Osteocyte (in vitro differentiated cells): ENCODE results near the gene CCDC192. TPM values are rescaled to one million over a fixed set of nuclear protein-coding genes. Genes with fewer than 3 reads are reported as not detected.

Experiments
- DNase-seq: peaks from one replicate; pipeline ENCODE4 v3.0.0; 2021; ENCODE audit warnings: mixed read lengths; ENCODE audit not compliant: unreplicated experiment; ENCODE audit errors: extremely low spot score
- H3K27ac Mint-ChIP-seq: one replicate; pipeline ENCODE4 v1.8.0; 2021; ENCODE audit warnings: mild to moderate bottlenecking, mixed read lengths; ENCODE audit not compliant: unreplicated experiment
- H3K27me3 Mint-ChIP-seq: one replicate; pipeline ENCODE4 v1.8.0; 2021; ENCODE audit warnings: mixed read lengths; ENCODE audit not compliant: unreplicated experiment
- H3K36me3 Mint-ChIP-seq: one replicate; pipeline ENCODE4 v1.8.0; 2021; ENCODE audit warnings: mixed read lengths; ENCODE audit not compliant: unreplicated experiment
- H3K4me1 Mint-ChIP-seq: one replicate; pipeline ENCODE4 v1.8.0; 2021; ENCODE audit warnings: mixed read lengths; ENCODE audit not compliant: unreplicated experiment
- H3K4me3 Mint-ChIP-seq: one replicate; pipeline ENCODE4 v1.8.0; 2021; ENCODE audit warnings: mild to moderate bottlenecking, moderate library complexity, mixed read lengths; ENCODE audit not compliant: unreplicated experiment
- H3K9me3 Mint-ChIP-seq: one replicate; pipeline ENCODE4 v1.8.0; 2021; ENCODE audit warnings: mixed read lengths; ENCODE audit not compliant: unreplicated experiment
- total RNA-seq: library from RNA; stranded (reverse); gene quantifications from 2 replicates; pipeline ENCODE4 v1.2.1, GENCODE V29; 2021
- TF ChIP-seq, protein P1 (sequence below): fragments of 200-600 bp; sonication (generic); IDR thresholded peaks from 2 replicates; pipeline ENCODE4 v1.5.0; 2021; ENCODE audit warnings: antibody characterized with exemption, mild to moderate bottlenecking, moderate library complexity

The CCDC192 gene
- total RNA-seq, 1 donor from 2014 or later, result not detected

DNA sequence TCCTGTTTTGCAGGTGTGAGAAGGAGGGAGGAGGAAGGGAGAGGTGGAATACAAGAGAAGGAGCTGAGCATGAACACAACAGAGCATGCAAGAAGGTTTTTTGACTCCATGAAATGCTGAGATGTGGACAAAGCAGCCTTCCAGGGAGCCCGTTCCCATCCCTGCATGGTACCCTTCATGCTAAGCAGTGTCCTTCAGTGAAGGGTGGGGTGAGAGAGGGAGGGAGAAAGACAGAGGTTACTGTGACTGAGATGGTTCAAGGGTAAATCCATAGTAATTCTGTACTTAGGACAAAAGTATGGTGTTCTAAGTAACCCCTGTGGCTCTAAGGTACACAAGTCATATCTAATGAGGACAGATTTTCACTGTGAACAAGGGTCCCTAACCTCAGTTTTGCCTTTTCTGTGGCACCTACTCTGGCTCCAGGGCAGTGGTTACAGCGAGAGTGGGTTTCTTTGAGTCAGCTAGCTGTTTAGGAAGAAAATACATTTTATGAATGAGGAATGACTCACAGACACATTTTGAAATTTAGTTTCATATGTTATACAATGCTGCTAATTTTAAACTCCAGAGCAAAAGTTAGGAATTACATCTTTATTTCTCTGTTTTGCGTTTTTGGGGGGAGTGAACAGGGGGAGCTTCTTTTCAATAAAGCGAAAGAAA lies 195.5 kb downstream of the CCDC192 start:
- Mint-ChIP-seq H3K4me1 (peaks cover 8% of the 10 kb centered on the region), H3K4me3 (no peak overlapping the region)
- DNase-seq, result no peak

DNA sequence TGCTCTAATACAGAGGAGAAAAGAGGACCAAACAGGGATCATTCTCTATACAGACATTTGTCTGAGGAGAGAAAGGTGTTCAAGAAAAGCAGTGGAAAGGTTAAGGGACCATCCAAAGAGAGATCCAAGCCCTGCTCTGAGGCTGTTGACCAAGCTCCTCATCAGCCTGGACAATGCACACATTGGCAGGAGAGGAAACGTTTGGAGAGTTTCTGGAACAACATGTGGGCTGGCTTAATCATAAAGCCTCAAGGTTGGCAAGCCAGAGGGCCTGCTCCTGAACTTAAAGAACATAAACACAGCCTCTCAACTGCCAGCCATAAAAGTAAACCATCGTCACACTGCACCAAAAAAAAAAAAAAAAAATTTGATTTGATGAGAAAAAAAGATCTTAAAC lies 196.0 kb downstream of the CCDC192 start:
- Mint-ChIP-seq H3K9me3 (no peaks in the 10 kb centered on the region), H3K4me1 (peaks cover 8% of the 10 kb centered on the region), H3K36me3 (no peaks in the 10 kb centered on the region), H3K27me3 (no peaks in the 10 kb centered on the region), H3K4me3 (no peak overlapping the region), H3K27ac (no peak overlapping the region)
- DNase-seq, result no peak
- TF ChIP-seq, protein P1, sequence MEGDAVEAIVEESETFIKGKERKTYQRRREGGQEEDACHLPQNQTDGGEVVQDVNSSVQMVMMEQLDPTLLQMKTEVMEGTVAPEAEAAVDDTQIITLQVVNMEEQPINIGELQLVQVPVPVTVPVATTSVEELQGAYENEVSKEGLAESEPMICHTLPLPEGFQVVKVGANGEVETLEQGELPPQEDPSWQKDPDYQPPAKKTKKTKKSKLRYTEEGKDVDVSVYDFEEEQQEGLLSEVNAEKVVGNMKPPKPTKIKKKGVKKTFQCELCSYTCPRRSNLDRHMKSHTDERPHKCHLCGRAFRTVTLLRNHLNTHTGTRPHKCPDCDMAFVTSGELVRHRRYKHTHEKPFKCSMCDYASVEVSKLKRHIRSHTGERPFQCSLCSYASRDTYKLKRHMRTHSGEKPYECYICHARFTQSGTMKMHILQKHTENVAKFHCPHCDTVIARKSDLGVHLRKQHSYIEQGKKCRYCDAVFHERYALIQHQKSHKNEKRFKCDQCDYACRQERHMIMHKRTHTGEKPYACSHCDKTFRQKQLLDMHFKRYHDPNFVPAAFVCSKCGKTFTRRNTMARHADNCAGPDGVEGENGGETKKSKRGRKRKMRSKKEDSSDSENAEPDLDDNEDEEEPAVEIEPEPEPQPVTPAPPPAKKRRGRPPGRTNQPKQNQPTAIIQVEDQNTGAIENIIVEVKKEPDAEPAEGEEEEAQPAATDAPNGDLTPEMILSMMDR, result no peak

More for the DNA sequence above, 195.5 kb downstream of the CCDC192 start:
- no peak overlapping the region for H3K27ac Mint-ChIP-seq
- no peaks in the 10 kb centered on the region for H3K9me3 Mint-ChIP-seq
- TF ChIP-seq, protein P1, result no peak
- H3K27me3 Mint-ChIP-seq, result no peaks in the 10 kb centered on the region
- no peaks in the 10 kb centered on the region for H3K36me3 Mint-ChIP-seq

DNA sequence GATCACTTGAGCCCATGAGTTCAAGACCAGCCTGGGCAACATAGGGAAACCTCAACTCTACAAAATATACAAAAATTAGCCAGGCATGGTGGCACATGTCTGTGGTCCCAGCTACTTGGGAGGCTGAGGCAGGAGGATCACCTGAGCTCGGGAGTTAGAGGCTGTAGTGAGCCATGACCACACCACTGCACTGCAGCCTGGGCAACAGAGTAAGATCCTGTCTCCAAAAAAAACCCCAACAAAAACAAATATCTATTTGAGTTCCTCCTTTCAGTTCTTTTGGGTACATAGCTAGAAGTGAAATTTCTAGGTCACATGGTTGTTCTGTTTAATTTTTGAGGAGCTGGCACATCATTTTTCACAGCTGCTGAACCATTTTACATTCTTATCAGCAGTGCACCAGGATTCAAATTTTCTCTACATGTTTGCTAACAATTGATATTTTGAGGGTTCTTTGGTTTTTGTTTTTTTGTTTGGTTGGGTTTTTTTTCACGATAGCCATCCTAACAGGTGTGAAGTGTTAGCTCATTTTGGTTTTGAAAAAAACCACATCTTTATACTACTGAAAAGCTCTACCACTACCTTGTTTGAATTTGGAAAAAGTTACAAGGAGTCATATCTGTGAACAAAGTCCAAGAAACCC lies 203.5 kb downstream of the CCDC192 start:
- DNase-seq, result no peak
- TF ChIP-seq, protein P1, result no peak
- H3K4me1 Mint-ChIP-seq, result peaks cover 7% of the 10 kb centered on the region
- no peaks in the 10 kb centered on the region for H3K36me3 Mint-ChIP-seq
- H3K4me3 Mint-ChIP-seq, result no peak overlapping the region
- peaks cover 6% of the 10 kb centered on the region for H3K27me3 Mint-ChIP-seq
- no peak overlapping the region for H3K27ac Mint-ChIP-seq
- no peaks in the 10 kb centered on the region for H3K9me3 Mint-ChIP-seq

DNA sequence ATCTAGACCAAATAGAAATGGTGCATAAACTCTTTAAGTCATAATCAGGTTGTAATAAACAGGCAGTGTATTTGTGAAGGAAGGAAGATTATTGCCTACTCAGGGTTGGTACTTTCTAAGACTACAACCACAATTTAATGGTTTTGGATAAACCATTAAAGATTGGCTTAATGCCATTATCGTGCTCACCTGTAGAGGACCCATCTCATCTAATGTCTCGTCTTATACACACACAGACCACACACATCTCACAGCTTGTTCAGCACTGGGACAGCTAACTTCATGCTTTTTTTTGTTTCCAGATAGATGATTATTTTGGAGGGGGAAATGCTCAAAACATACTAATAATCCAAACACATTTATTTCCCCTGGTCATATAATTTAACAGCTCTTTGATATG lies 204.7 kb downstream of the CCDC192 start:
- peaks cover 6% of the 10 kb centered on the region for H3K27me3 Mint-ChIP-seq
- no peaks in the 10 kb centered on the region for H3K36me3 Mint-ChIP-seq
- DNase-seq, result no peak
- no peaks in the 10 kb centered on the region for H3K9me3 Mint-ChIP-seq
- TF ChIP-seq, protein P1, result no peak
- peaks cover 7% of the 10 kb centered on the region for H3K4me1 Mint-ChIP-seq
- no peak overlapping the region for H3K27ac Mint-ChIP-seq
- H3K4me3 Mint-ChIP-seq, result no peak overlapping the region

DNA sequence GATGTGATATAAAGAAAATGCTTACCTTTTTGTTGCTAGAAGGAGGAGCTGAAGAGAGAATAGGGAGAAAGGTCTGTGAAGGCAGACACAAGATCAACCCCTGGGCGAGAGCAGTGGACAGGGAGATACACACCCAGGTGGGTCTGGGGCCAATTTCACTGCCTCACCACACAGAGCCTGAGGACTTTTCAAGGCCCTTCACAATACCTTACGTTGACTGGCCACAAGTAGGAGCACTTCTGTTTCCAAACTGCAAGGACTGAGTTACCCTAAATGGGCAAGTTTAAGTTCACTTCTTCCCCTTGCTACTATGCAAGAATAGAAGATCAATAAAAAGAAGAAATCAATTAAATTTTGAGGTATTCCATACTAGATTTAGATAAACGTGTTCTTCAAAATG lies 205.9 kb downstream of the CCDC192 start:
- TF ChIP-seq, protein P1, result peak; percentile 47
- Mint-ChIP-seq H3K4me1 (peaks cover 13% of the 10 kb centered on the region), H3K36me3 (no peaks in the 10 kb centered on the region), H3K27me3 (peaks cover 6% of the 10 kb centered on the region), H3K4me3 (no peak overlapping the region), H3K9me3 (no peaks in the 10 kb centered on the region), H3K27ac (no peak overlapping the region)
- no peak for DNase-seq
